NCI-H146 (cell line): ENCODE results near the gene DIPK1C.
A peak's percentile ranks its signal among the peaks of the same experiment; 100 is the strongest.
"Not testable (repeated sequence)": the region's sequence is repeated elsewhere in the genome, so short reads cannot be mapped to it uniquely, and the experiment has no call there.

Experiments used
- DNase-seq: peaks from one replicate; lab custom pipeline; 2025; lab: John Stamatoyannopoulos, UW

DIPK1C gene

DNA sequence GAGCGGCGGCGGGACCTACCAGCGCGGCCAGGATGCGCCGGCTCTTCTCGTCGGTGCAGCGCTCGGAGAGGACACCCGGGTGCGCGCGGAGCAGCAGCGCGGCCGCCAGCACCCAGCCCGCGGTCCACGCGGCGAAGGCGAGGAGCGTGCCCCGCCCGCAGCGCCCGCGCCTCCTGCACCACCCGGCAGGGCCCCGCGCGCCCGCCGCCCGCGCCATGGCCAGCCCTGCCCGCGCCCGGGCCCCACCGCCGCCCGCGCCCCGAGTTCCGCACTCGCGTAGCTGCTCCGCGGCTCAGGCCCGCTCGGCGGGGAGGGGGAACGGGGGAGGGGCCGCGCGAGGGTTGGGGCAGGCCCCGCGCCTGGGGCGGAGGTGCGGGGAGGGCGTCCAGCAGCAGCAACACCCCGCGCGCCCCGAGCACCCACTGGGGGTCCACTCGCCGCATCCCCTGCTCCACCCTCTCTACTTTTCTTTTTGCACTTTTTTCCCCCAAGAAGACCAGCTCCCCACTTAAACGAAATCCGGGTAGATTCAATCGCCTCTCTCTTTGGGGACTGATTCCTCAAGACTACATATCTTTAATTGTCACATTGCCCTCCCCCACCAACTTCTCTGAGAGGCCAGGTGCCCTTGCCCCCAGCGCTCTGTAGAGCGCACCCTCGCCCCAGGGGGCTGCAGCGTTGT, at the start of gene DIPK1C:
TSS of gene DIPK1C (minus strand) at position 266 of the 682 bp plus-strand sequence. CDS start at position 217, 49 bp downstream.
- peak; percentile 57 for DNase-seq

DNA sequence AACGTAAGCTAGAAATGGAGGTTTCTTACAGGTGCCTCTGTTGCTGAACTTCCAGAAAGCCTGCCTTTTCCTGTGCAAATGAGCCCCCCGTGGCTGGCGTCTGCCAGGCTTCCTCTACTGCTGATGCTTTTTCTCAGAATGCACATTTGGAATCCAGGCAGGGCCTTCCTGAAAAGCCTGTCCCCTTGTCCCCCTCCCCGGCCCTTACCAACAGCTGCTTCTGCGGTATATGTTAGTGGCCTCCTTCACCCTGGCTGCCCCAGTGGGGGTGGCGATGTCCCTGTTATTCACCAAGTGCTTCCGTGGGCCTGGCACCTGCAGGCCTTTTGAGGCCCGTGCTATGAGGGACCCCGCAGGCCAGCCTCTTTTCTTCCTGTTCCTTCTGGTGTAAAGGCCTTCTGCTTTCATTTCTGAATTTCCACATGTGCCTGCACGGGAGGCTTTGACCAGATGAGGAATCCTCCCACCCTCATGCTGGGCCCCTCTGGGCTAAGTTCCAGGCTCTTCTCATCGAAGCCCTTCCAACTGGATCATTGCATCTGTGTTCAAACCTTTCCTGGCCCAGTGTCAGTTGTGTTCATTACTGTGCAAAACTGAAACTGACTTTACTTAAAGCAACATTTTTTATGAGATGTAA, 49.5 kb upstream of the DIPK1C start:
- no peak for DNase-seq

DNA sequence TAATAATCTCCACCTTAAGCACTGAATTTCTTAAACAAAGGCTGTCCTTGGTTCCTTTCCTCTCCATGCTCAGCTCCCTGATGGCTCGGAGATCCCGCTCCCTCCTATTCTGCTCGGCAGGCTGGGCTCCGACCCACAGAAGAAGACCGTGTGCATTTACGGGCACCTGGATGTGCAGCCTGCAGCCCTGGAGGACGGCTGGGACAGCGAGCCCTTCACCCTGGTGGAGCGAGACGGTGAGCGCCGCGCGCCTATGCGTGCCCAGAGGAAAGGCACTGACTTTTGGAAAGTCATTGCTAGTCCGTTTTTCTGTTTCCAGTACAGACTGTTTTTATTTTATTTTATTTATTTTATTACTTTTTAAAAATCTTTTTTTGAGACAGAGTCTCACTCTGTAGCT, 48.7 kb upstream of the DIPK1C start:
- DNase-seq: no peak

DNA sequence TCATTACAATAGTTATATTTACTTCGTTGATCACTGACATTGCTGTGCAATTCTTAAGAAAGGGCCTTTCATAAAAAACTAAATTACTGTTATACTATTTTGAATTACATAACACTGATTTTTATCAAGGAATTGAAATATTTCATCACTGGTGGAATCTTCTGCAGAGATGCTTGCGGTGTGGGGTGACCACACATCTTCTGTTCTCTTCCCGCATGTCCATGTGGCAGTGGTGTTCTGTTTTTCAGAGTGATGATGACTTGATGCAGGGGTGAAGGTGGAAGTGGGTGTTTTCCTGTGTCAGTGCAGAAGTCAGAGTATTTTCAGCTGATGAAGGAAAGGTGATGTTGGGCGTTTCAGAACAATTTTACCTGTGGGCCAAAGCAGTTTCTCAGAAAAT, 46.0 kb upstream of the DIPK1C start:
- DNase-seq: no peak

DNA sequence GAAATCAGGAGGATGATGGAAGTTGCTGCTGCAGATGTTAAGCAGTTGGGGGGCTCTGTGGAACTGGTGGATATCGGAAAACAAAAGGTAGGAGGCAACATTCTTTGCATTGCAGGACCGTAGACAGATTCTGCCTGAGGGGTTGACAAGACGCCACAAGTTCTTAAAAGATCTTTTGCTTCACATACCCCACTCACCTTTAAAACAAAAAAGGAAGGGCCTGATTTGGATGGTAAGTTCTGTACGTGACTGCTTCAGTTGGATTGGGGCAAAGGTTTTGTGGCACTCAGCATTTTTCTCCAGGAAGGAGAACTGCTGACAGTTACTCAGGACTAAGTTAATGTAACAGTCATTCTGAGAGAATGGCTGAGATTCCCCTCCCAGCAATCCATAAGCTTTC, 44.3 kb upstream of the DIPK1C start:
- no peak for DNase-seq

DNA sequence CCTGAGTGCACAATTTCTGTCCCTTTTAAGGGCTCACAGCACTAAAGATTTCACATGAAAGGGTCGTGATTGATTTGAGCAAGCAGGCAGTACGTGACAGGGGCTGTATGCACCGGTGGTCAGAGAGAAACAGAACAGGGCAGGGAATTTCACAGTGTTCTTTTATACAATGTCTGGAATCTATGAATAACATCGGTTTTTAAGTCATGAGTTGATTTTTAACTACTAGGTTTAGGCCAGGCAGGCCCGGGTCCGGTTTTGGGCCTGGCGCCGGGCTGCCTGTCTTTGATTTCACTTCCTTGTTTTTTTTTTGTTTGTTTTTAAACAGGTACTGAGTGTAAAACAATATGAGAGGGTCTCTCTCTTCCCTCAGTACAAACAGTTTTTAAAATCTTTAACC, 43.7 kb upstream of the DIPK1C start:
- DNase-seq: not testable (repeated sequence)

DNA sequence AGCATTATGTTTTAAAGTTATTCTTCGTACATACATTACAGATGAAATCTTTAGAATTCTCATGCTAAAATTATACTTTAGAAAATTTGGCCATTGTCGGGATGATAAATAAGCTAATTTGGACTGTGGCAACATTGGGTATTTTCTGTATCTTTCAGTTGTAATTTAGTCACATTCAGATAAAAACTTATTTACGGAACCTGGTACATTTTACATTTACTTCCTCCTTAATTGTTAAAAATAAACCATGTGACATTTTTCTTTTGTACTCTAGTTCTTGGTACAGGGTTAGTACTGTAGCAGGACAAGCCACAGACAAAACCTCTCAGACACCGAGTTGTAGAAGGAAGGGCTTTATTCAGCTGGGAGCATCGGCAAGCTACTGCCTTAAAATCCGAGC, 43.3 kb upstream of the DIPK1C start:
- DNase-seq: no peak

DNA sequence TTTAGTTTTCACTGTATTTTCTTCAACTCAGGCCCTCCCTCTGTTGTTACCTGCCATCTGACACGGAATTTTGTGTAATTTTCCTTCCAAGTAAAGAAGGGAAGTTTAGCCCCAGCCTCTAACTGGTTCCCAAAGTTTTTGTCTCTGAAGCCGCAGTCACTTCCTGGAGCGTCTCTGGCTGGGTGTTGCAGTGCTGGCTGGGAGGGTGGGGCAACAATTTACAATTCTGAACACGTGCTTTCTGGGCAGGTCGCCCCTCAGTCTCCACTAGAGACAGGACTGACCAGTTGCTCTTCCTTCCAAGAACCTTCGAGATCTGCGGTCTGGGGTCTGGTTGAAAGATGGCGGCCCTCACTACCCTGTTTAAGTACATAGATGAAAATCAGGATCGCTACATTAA, 42.5 kb upstream of the DIPK1C start:
- no peak for DNase-seq

DNA sequence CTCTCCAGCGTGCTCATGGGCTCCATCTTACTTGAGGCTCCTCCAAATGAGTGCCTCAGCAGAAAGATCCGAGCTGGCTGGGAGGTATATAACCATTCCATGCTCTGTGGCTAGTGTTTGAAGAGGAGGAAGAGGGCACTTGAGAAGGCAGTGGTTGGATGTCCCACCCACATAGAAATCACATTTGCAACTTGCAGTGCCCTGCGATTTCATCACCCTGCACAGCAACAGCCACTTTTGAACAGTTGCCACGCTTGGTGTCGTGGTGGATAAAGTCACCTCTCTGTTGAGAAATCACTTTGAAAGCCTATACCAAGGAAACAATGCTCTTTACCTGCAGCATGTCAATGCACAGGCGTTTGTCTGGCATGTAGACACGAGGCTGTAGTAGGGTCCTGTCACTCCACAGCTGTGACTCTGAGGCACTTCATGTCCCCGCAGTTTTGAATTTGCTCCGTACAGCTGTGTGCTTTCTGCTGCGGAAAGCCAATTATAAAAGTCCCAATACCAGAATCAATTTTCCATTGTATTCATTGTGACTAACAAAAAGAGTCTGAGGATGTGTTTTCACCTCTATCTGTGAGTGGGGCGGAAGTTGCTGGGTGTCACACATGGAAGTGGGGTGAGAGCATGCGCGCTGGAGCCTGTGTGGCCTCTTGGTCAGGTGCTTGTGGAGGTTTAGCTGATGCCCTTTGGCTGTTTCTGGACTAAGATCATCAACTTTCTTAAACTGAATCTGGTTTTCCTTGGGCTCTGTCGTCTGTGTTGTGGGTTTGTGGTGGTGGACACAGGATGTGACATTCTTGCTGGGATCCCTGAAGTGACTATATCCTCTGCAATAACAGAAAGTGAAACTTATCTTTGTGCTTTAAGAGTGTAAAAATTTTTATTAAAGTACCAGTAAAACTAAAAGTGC, 41.9 kb upstream of the DIPK1C start:
- no peak for DNase-seq

DNA sequence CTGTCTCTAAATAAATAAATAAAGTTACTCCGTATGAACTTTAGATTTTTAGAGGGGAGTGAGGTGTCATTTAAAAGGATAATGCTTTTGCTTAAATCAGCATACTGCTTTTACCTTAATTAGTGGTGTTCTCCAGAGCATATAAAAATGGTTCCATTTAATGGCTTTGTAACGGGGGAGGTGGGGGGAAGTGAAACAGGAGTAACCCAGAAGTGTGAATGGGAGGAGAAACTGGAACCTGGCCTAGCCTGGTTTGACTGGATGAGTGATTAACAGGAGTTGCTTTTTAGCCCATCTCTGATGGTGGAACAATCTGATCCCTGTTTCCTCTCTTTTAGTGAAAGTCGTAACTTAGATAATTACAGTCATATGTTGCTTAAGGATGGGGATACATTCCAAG, 40.7 kb upstream of the DIPK1C start:
- DNase-seq: no peak

DNA sequence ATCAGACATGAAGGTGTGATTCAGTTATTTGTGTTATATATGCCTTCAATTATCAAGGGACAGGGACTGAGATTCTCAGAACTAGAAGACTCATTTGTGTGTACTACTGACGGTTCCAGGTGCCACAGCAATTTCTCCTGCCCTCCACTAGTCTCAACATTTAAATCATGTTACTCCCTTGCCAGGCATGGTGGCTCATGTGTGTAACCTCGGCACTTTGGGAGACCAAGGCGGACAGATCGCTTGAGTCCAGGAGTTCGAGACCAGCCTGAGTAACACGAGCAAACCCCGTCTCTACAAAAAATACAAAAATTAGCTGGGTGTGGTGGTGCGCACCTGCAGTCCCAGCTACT, 40.2 kb upstream of the DIPK1C start:
- DNase-seq: no peak

DNA sequence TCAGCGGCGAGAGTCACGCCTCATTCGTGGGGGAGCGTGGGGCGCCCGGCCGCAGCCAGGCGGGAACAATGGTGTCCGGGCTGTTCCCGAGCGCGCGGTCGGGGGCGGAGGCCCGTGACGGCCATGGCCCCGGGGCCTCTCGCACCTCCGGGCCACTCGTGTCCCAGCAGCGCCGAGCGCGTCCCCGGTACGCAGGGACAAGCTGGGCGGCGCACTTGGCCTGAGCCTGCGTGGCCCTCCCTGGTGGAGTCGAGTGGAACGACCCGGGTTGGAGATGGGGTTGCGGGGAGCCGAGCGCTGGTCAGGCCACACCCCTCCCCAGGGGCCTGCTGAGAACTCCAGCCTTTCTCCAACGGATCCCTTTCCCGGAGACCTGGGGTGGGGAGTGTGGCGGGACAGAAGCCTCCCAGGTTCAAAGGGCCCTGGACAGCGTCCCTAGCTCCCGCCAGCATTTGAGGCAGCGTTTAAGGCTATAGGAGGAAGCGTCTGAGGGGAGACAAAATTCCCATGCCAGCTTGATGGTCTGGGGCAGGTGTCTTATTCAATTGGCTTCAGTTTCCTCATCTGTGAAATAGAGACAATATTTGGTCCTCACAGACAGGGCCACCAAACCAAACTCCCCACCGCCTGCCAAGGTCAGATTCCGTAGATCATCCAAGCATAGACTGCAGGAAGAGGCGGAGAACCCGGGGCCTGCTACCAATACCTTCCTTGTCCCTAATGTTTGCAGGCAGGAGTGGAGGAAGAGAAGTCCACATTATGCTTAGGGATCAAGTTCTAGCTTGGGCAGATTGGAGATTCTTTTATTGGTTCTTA, 39.6 kb upstream of the DIPK1C start:
- peak; percentile 80 for DNase-seq

DNA sequence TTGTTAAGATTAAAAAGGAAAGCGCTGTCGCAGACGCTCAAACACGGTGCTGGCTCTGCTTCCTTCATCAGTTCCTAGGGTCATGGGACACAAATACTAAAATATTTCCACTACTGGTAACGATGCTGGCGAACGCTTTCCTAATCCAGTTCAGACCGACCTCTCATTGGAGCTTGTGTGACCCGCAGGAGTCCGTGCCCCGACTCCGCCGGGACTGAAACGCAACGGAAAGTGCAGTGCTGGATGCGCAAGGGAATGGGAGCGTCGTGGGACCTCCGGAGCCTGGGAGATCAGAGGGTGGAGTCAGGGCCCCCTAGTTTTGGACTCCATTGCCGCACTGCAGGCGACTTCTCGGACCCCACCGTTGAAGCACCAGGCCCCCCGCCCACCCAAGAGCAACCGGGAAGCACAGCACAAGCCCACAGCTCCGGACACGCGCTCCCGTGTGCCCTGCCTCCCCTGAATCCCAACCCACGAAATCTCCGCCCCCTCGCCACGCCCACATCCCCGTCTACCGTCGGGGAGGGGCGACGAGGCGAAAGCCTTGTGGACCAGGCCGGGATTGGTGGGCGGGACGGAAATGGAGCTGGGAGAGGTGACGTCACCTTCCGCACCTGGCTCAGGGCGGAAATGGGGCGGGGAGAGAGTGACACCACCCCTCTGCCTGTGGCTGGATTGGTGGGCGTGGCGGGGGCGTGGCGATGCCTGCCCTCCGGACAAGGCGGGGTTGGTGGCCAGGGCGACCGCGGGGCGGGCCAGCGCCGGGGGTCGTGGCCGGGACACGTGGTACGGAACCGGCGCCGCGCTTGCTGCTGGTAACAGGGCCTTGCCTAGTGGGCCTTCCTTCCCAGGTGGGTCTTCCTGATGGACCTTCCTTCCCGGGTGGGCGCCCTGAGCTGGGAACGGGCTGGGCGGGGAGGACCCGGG, 38.7 kb upstream of the DIPK1C start, which contains the start of gene CNDP2:
TSS of gene CNDP2 (plus strand) at position 783 of the 927 bp plus-strand sequence. CDS start 3,611 bp downstream, outside the sequence.
- peak; percentile 100 for DNase-seq

DNA sequence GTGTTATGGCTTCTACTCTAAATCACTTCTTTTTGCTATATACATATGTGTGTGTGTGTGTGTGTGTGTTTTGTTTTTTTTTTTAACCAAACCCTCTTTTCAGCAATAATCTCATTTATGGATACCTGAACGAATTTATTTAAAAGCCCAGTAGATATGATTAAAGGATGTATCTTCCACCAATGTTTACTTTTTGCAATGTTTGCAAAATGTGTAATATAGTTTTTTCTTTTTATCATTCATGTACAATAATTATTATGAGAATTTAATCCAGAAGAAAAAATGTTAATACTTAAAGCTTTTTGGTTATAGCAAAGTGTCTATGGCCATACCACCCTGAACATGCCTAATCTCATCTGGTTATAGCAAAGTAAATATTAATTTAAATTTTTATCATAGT, 37.4 kb upstream of the DIPK1C start:
- no peak for DNase-seq

DNA sequence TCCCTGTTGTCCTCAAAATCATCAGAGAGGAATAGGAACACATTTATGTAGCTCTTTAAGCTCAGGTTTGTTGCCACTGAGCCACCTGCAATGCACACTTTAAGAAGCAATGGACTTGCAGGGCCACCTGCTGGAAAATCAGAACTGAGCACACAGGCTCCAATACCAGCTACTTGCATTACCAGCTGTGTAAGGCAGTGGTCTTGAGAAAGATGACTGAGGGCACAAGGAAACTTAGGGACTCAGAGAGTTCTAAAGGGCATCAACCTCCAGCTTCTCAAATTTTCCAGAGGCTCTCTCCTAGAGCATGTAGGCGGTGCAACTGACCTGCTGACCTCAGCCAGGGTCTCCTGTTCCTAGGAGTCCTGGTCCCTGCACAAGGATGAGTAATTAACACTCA, 36.6 kb upstream of the DIPK1C start:
- peak; percentile 84 for DNase-seq

DNA sequence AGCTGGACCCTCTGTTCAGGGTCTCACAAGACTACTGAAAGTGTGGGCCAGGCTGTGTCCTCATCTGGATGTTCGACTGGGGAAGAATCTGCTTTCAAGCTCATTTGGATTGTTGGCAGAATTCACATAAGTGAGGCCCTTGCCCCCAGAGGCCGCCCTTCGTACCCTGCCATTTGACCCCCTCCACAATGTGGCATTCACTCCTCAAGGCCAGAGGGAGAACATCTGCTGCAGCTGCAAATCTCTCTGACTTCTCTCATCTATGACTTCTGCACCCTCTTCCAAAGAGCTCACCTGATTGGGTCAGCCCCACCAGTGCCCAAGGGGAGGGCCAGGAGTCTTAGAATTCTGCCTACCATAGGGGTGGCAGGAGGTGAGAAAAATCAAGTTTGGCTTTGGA, 35.2 kb upstream of the DIPK1C start:
- DNase-seq: no peak

DNA sequence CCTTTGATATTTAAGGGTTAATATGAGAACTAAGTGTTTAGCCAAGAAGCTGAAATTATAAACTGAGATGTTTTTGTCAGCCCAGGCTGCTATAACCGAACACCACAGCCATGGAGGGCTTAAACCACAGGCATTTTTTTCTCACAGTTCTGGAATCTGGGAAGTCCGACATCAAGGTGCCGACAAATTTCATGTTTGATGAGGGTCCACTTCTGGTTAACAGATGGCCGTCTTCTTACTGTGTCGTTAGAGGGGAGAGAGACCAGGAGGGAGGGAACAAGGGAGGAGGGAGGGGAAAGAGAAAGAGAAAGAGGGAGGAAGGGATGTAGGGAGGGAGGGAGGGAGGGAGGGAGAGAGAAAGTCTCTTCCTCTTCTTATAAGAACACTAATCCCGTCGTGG, 32.6 kb upstream of the DIPK1C start:
- no peak for DNase-seq

DNA sequence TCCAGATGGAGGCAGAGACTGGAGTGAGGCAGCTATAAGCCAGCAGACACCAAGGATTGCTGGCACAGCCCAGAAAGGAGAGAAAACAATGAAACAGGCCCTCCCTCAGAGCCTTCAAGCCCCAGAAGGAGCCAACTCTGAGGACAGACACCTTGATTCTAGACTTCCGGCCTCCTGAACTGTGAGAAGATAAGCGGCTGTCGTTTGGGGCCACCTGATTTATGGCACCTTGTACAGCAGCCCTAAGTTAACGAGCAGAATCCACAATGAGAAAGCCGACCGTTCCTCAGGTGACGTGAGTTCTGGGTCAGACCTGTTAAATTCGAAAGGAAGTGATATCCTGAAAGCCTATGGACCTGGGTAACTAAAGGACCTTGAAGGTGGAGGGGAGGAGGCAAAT, 31.8 kb upstream of the DIPK1C start:
- DNase-seq: no peak

DNA sequence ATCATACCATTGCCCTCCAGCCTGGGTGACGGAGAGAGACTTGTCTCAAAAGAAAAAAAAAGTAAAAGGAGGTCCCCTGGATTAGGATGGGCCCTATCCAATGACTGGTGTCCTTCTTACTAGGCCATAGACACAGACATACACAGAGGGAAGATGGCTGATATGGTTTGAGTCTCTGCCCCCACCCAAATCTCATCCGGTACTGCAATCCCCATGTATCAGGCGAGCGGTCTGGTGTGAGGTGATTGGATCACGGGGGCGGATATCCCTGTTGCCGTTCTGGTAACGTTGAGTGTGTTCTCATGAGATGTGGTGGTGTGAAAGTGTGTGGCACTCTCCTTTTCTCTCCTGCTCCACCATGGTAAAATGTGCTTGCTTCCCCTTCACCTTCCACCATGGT, 31.2 kb upstream of the DIPK1C start:
- no peak for DNase-seq

DNA sequence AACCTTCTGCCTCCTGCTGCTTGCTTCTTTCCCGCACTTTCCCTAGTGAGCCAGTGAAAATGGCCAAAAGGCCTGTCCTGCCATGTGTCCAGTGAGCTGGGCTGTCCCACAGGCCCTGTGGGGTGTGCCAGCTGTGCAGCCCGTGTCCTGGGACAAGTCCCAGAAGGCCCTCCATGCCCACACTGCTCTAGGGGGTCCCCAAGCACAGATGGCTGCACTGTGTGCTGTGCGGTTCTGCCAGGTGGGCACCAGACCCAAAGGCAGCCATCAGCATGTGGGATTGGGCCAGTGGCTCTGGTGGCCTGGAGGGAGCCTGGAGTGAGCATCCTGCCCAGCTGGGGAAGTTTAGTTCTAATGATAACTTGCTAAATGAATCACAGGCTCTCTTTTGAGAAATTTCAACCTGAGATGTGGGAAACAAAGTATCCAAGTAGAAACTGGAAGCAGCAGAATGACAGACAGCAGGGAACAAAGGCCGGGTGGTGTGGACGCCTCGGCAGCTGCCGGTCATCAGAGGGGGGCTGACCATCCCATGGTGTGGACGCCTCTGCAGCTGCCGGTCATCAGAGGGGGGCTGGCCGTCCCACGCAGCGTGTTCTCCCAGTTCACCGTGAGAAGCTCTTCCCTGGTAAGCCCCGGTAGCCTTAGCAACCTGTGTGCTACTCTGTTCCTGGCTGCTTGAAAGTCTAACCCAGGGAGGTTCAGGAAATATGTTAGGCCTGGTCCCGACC, 29.2 kb upstream of the DIPK1C start:
- peak; percentile 73 for DNase-seq
